ENCODE data around the gene LRRC74B.

The LRRC74B gene

GRCh38 chr22:21104126-21104691, 58.5 kb downstream of the LRRC74B start:
- Histone ChIP-seq H3K27me3 (ENCODE audit: control insufficient read depth in 5 of 5, insufficient read depth in 4 of 5, low read length in 5 of 5) (peaks cover 0 to 13% (median 10%) of the 10 kb centered on the region in 5 donors), H3K4me1 (ENCODE audit: control insufficient read depth in 5 of 5, insufficient read depth in 5 of 5, low read length in 5 of 5) (peaks cover 0 to 6% (median 5%) of the 10 kb centered on the region in 5 donors), H3K4me3 (ENCODE audit: low read depth in 1 of 5, low read length in 5 of 5) (no peak overlapping the region), H3K9ac (ENCODE audit: low read length in 5 of 5) (no peak overlapping the region), H3K36me3 (ENCODE audit: control insufficient read depth in 5 of 5, insufficient read depth in 5 of 5, low read length in 5 of 5) (no peaks in the 10 kb centered on the region), H3K27ac (ENCODE audit: low read depth, low read length) (no peak overlapping the region), H3K9me3 (ENCODE audit: control insufficient read depth in 5 of 5, low read length in 5 of 5) (no peaks in the 10 kb centered on the region)

GRCh38 chr22:21105294-21105693, 59.5 kb downstream of the LRRC74B start:
- Histone ChIP-seq H3K27ac (ENCODE audit: low read depth, low read length) (no peak overlapping the region), H3K36me3 (ENCODE audit: control insufficient read depth in 5 of 5, insufficient read depth in 5 of 5, low read length in 5 of 5) (no peaks in the 10 kb centered on the region), H3K9ac (ENCODE audit: low read length in 5 of 5) (no peak overlapping the region), H3K27me3 (ENCODE audit: control insufficient read depth in 5 of 5, insufficient read depth in 4 of 5, low read length in 5 of 5) (peaks cover 0 to 10% (median 8%) of the 10 kb centered on the region in 5 donors), H3K9me3 (ENCODE audit: control insufficient read depth in 5 of 5, low read length in 5 of 5) (no peaks in the 10 kb centered on the region), H3K4me3 (ENCODE audit: low read depth in 1 of 5, low read length in 5 of 5) (no peak overlapping the region), H3K4me1 (ENCODE audit: control insufficient read depth in 5 of 5, insufficient read depth in 5 of 5, low read length in 5 of 5) (peaks cover 0 to 6% (median 5%) of the 10 kb centered on the region in 5 donors)

- H3K4me3 ChIP-seq (ENCODE audit: low read depth in 1 of 5, low read length in 5 of 5): no peak overlapping the region
- H3K27me3 ChIP-seq (ENCODE audit: control insufficient read depth in 5 of 5, insufficient read depth in 4 of 5, low read length in 5 of 5): peaks cover 0 to 10% (median 5%) of the 10 kb centered on the region in 5 donors
- no peaks in the 10 kb centered on the region for H3K9me3 ChIP-seq (ENCODE audit: control insufficient read depth in 5 of 5, low read length in 5 of 5)
- peaks cover 0 to 6% (median 5%) of the 10 kb centered on the region in 5 donors for H3K4me1 ChIP-seq (ENCODE audit: control insufficient read depth in 5 of 5, insufficient read depth in 5 of 5, low read length in 5 of 5)
- no peak overlapping the region for H3K9ac ChIP-seq (ENCODE audit: low read length in 5 of 5)
- no peaks in the 10 kb centered on the region for H3K36me3 ChIP-seq (ENCODE audit: control insufficient read depth in 5 of 5, insufficient read depth in 5 of 5, low read length in 5 of 5)
- H3K27ac ChIP-seq (ENCODE audit: low read depth, low read length): no peak overlapping the region
These were observed 60.3 kb downstream of the LRRC74B start for GRCh38 chr22:21106000-21106399.

GRCh38 chr22:21108379-21109115, 62.8 kb downstream of the LRRC74B start:
- H3K36me3 ChIP-seq (ENCODE audit: control insufficient read depth in 5 of 5, insufficient read depth in 5 of 5, low read length in 5 of 5): no peaks in the 10 kb centered on the region
- H3K27ac ChIP-seq (ENCODE audit: low read depth, low read length): no peak overlapping the region
- no peaks in the 10 kb centered on the region for H3K4me1 ChIP-seq (ENCODE audit: control insufficient read depth in 5 of 5, insufficient read depth in 5 of 5, low read length in 5 of 5)
- no peak overlapping the region for H3K4me3 ChIP-seq (ENCODE audit: low read depth in 1 of 5, low read length in 5 of 5)
- H3K9ac ChIP-seq (ENCODE audit: low read length in 5 of 5): no peak overlapping the region
- peaks cover 0 to 2% (median 0%) of the 10 kb centered on the region in 5 donors for H3K27me3 ChIP-seq (ENCODE audit: control insufficient read depth in 5 of 5, insufficient read depth in 4 of 5, low read length in 5 of 5)
- no peaks in the 10 kb centered on the region for H3K9me3 ChIP-seq (ENCODE audit: control insufficient read depth in 5 of 5, low read length in 5 of 5)

Measured in subcutaneous abdominal adipose tissue (tissue), 5 donors.